A549 (cell line): ENCODE data around the gene LCOR. TPM values are rescaled to one million over a fixed set of nuclear protein-coding genes. Genes with fewer than 3 reads are reported as not detected.

Experiments used
- ATAC-seq, 2 experiments: fragments of 200-7000 bp in 1 of 2; fragments of >200 bp in 1 of 2; cut with Nextera tagmentation in 1 of 2; cut with Tn5 transposase in 1 of 2; 3 replicates each; pipeline versions ENCODE4 v1.8.0 to v1.9.1; 2018 to 2020; ENCODE audit warnings: mild to moderate bottlenecking in 1 of 2, moderate library complexity in 1 of 2
- CTCF ChIA-PET: fragments of 300-600 bp; sonication (Branson Sonifier 250); formaldehyde crosslinking; extraction: SDS; loops from one replicate; lab custom pipeline; 2021; ENCODE audit warnings: antibody characterized with exemption, inconsistent platforms; lab: Yijun Ruan, JAX
- POLR2A ChIA-PET: fragments of 350-600 bp; formaldehyde crosslinking; extraction: SDS; loops from one replicate; lab custom pipeline; 2021; ENCODE audit warnings: antibody characterized with exemption, inconsistent platforms; lab: Yijun Ruan, JAX
- DNase-seq, 2 experiments: peaks; one replicate each; pipeline versions ENCODE4 v3.0.0 to v3.0.0-alpha.2; 2011 to 2016; ENCODE audit warnings: low read depth in 1 of 2, low spot score in 1 of 2
- FAIRE-seq: peaks from 2 replicates; lab custom pipeline; 2011; peaks lifted over from hg19 to GRCh38; lab: Jason Lieb, UNC
- H3K27ac ChIP-seq, 2 experiments: fragments of >200 bp; sonication (Bioruptor Twin); formaldehyde crosslinking; 3 replicates each; pipeline ENCODE4 v1.5.1; 2016 to 2017
- H3K4me1 ChIP-seq: fragments of >200 bp; sonication (Bioruptor Twin); formaldehyde crosslinking; 3 replicates; pipeline ENCODE4 v1.6.1; 2016
- H3K4me2 ChIP-seq: fragments of >200 bp; sonication (Bioruptor Twin); formaldehyde crosslinking; 3 replicates; pipeline ENCODE4 v1.6.1; 2016
- H3K4me3 ChIP-seq: fragments of >200 bp; sonication (Bioruptor Twin); formaldehyde crosslinking; 3 replicates; pipeline ENCODE4 v1.5.1; 2016
- H3K9me3 ChIP-seq: fragments of >200 bp; sonication (Bioruptor Twin); formaldehyde crosslinking; 3 replicates; pipeline ENCODE4 v1.6.1; 2016
- BCL3 ChIP-seq: fragments of >200 bp; sonication (Bioruptor Twin); formaldehyde crosslinking; IDR thresholded peaks from 3 replicates; pipeline ENCODE4 v1.6.1; 2016
- BHLHE40 ChIP-seq: IDR thresholded peaks from 2 replicates; pipeline ENCODE4 v1.6.1; 2012; ENCODE audit warnings: low read depth, low read length, inconsistent platforms
- CBX2 ChIP-seq: fragments of 200-600 bp; sonication (generic); IDR thresholded peaks from 2 replicates; pipeline ENCODE4 v1.6.1; 2016; ENCODE audit warnings: low read depth, mild to moderate bottlenecking, borderline replicate concordance
- CEBPB ChIP-seq, 2 experiments: fragments of >200 bp in 1 of 2; sonication (Bioruptor Twin) in 1 of 2; formaldehyde crosslinking in 1 of 2; IDR thresholded peaks; 2 replicates each; pipeline ENCODE4 v1.6.1; 2012 to 2016
- E2F6 ChIP-seq: IDR thresholded peaks from 2 replicates; pipeline ENCODE4 v1.6.1; 2012; ENCODE audit warnings: low read depth, borderline replicate concordance
- FOXS1 ChIP-seq: fragments of 250-450 bp; sonication (Bioruptor Pico); IDR thresholded peaks from 2 replicates; pipeline ENCODE4 v1.5.0; 2020; ENCODE audit warnings: mild to moderate bottlenecking, moderate library complexity
- HES2 ChIP-seq: fragments of >200 bp; sonication (Bioruptor Twin); formaldehyde crosslinking; IDR thresholded peaks from 2 replicates; pipeline ENCODE4 v1.6.1; 2016
- HEYL ChIP-seq: fragments of 250-450 bp; sonication (Bioruptor Pico); IDR thresholded peaks from 2 replicates; pipeline ENCODE4 v1.8.0; 2021; ENCODE audit warnings: mild to moderate bottlenecking, moderate library complexity
- HMGXB4 ChIP-seq: fragments of 250-450 bp; sonication (Bioruptor Pico); IDR thresholded peaks from 2 replicates; pipeline ENCODE4 v1.5.0; 2021; ENCODE audit warnings: mild to moderate bottlenecking, moderate library complexity, borderline replicate concordance
- HOXB5 ChIP-seq: fragments of 250-450 bp; sonication (Bioruptor Pico); IDR thresholded peaks from 2 replicates; pipeline ENCODE4 v1.5.0; 2020; ENCODE audit warnings: mild to moderate bottlenecking, moderate library complexity
- JUN ChIP-seq, 2 experiments: fragments of >200 bp; sonication (Bioruptor Twin); formaldehyde crosslinking; IDR thresholded peaks; 2 replicates in 1 of 2; 3 replicates in 1 of 2; pipeline ENCODE4 v1.6.1; 2016 to 2017
- MAFK ChIP-seq: fragments of 450-650 bp; IDR thresholded peaks from 2 replicates; pipeline ENCODE4 v1.6.1; 2014; ENCODE audit not compliant: partially characterized antibody
- MAZ ChIP-seq: fragments of 150-350 bp; IDR thresholded peaks from 2 replicates; pipeline ENCODE4 v1.6.1; 2014; ENCODE audit warnings: antibody characterized with exemption, low read depth, low read length, borderline replicate concordance
- RARB ChIP-seq: fragments of 250-450 bp; sonication (Bioruptor Pico); IDR thresholded peaks from 2 replicates; pipeline ENCODE4 v1.8.0; 2021; ENCODE audit warnings: mild to moderate bottlenecking, moderate library complexity
- RFX5 ChIP-seq: fragments of 450-650 bp; IDR thresholded peaks from 2 replicates; pipeline ENCODE4 v1.7.1; 2014; ENCODE audit warnings: antibody characterized with exemption, mild to moderate bottlenecking, moderate library complexity
- RNF2 ChIP-seq: fragments of 200-600 bp; sonication (generic); IDR thresholded peaks from 2 replicates; pipeline ENCODE4 v1.6.1; 2016; ENCODE audit warnings: low read depth, mild to moderate bottlenecking, antibody characterized with exemption, moderate library complexity, borderline replicate concordance
- SMC3 ChIP-seq: fragments of >200 bp; sonication (Bioruptor Twin); formaldehyde crosslinking; IDR thresholded peaks from 3 replicates; pipeline ENCODE4 v1.6.1; 2018; ENCODE audit warnings: inconsistent platforms
- ZC3H11A ChIP-seq: fragments of 450-650 bp; IDR thresholded peaks from 2 replicates; pipeline ENCODE4 v1.6.1; 2014; ENCODE audit warnings: antibody characterized with exemption, mild to moderate bottlenecking
- ZNF302 ChIP-seq: fragments of 250-450 bp; sonication (Bioruptor Pico); IDR thresholded peaks from 2 replicates; pipeline ENCODE4 v1.9.0; 2021; ENCODE audit warnings: inconsistent platforms, mild to moderate bottlenecking, moderate library complexity
- ZSCAN20 ChIP-seq: fragments of 250-450 bp; sonication (Bioruptor Pico); IDR thresholded peaks from 2 replicates; pipeline ENCODE4 v1.8.0; 2022; ENCODE audit warnings: mild to moderate bottlenecking, moderate library complexity
- WGBS: methylation state at CpG from one replicate; pipeline ENCODE4 v1.1.6; 2017; ENCODE audit errors: missing lambda C conversion rate; 5-methylcytosine and 5-hydroxymethylcytosine counted together
- polyA plus RNA-seq, 4 experiments: library from polyadenylated mRNA; depleted of rRNA in 3 of 4; stranded (reverse); fragments of >200 nt; fragmentation: RNase III in 1 of 4; extraction: RNeasy Plus Mini Kit Qiagen cat#74134 plus additional on column Dnase treatment in 1 of 4; gene quantifications; 2 replicates in 3 of 4; 3 replicates in 1 of 4; pipeline ENCODE4 v1.2.3, GENCODE V29; 2011 to 2017

Gene LCOR
- polyA plus RNA-seq, 2 of the 4 experiments (the other 2 are of a cell fraction): 4.8 to 17.6 TPM

GRCh38 chr10:97012470-97012869, 180.4 kb downstream of the LCOR start:
- no peak overlapping the region for H3K27ac ChIP-seq
- TF ChIP-seq SMC3 (no peak), RNF2 (no peak), E2F6 (no peak)
- CTCF ChIA-PET: interaction anchor here (1.1 to 4.7 kb wide), 6 partner anchors 9 to 60 kb away, joined by 3 to 24 read pairs (median 7); no protein-coding TSS in a partner anchor
- WGBS: 66% methylated on average over 4 of the region's 8 CpGs
- peaks cover 4% of the 10 kb centered on the region; the same call in 2 of the 3 replicates for H3K9me3 ChIP-seq
- no peaks in the 10 kb centered on the region for H3K4me1 ChIP-seq
- H3K4me2 ChIP-seq: no peak overlapping the region
- FAIRE-seq (no peak), ATAC-seq (no peak), DNase-seq (no peak)
- no peak overlapping the region for H3K4me3 ChIP-seq
- POLR2A ChIA-PET: no interaction called here

GRCh38 chr10:97013568-97013967, 181.5 kb downstream of the LCOR start:
- FAIRE-seq: no peak
- H3K27ac ChIP-seq: no peak overlapping the region
- ATAC-seq: no peak
- DNase-seq: no peak
- ChIA-PET POLR2A (no interaction called here), CTCF (interaction anchor here (0.6 to 4.7 kb wide), 6 partner anchors 9 to 379 kb away, joined by 3 to 24 read pairs (median 4); no protein-coding TSS in a partner anchor)
- 60% methylated on average over 8 of the region's 8 CpGs for WGBS
- no peak overlapping the region for H3K4me3 ChIP-seq
- no peak for TF ChIP-seq MAZ
- no peak for TF ChIP-seq JUN (IDR thresholded peaks at IDR 0.05)
- no peak for TF ChIP-seq ZC3H11A
- TF ChIP-seq CEBPB (IDR thresholded peaks at IDR 0.05): no peak
- no peak for TF ChIP-seq BHLHE40
- no peak for TF ChIP-seq RFX5
- TF ChIP-seq HES2: no peak
- no peaks in the 10 kb centered on the region for H3K4me1 ChIP-seq
- no peaks in the 10 kb centered on the region for H3K9me3 ChIP-seq
- H3K4me2 ChIP-seq: no peak overlapping the region

GRCh38 chr10:97013983-97014382, 181.9 kb downstream of the LCOR start:
- no peak for DNase-seq
- Histone ChIP-seq H3K4me1 (no peaks in the 10 kb centered on the region), H3K4me3 (no peak overlapping the region), H3K4me2 (no peak overlapping the region), H3K27ac (no peak overlapping the region), H3K9me3 (no peaks in the 10 kb centered on the region)
- POLR2A ChIA-PET: no interaction called here
- CTCF ChIA-PET: interaction anchor here (0.6 to 4.7 kb wide), 5 partner anchors 10 to 378 kb away, joined by 3 to 24 read pairs (median 4); no protein-coding TSS in a partner anchor
- no peak for ATAC-seq
- WGBS: 68% methylated on average over 6 of the region's 8 CpGs
- FAIRE-seq: no peak
- TF ChIP-seq BCL3 (no peak), JUN (IDR thresholded peaks at IDR 0.05) (no peak), FOXS1 (CRISPR knock-in tag) (no peak), RARB (CRISPR knock-in tag) (no peak), RFX5 (no peak), ZC3H11A (no peak), MAFK (no peak), ZNF302 (CRISPR knock-in tag) (no peak), HES2 (no peak), CEBPB (IDR thresholded peaks at IDR 0.05) (no peak), HEYL (CRISPR knock-in tag) (no peak), HOXB5 (CRISPR knock-in tag) (no peak), ZSCAN20 (no peak), CBX2 (no peak), HMGXB4 (no peak)
